ENCODE results near the gene ARID5A. TPM values are rescaled to one million over a fixed set of nuclear protein-coding genes. Genes with fewer than 3 reads are reported as not detected.

ARID5A gene
- total RNA-seq, 2 experiments from 2014 or later, result 111 to 112 TPM

DNA sequence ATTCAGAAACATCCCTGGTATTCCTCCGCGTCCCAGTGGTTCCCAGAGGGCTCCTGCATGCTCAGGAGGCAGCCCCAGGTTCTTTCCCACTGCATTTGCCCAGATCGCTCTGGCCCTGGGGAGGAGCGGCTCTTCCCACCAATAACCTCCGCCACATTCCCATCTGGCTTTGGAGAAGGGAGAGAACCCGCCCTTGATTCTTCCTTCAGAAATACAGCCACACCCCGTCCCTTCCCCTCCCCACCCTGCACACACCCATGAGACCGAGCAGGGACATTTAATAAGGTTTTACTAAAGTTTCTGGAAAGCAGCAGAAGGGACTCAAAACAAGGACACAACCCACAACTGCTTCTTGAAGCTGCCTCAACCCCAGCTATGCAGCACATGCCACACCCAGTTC lies 21.9 kb downstream of the ARID5A start:
- ChIA-PET CTCF (no interaction called here), POLR2A (no interaction called here)

DNA sequence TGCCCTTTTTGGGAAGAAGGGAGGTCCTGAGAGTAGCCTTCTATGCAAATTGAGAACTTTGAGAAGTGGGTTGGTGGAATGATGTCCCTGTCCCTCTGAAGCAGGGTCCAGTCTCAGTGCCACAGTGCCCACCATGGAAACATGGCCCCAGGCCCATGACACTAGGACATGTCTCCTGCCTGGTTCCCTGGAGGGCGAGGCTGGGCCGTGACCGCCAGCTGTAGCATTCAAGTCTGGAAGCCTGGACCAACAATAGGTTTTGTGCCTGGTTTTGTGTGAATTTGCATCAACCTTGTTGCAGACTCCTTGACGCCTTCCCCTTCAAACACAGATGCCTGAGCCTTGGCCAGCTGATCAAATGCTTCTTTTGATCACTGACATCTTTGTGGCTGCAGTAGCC lies 27.5 kb downstream of the ARID5A start:
- POLR2A ChIA-PET, result no interaction called here

DNA sequence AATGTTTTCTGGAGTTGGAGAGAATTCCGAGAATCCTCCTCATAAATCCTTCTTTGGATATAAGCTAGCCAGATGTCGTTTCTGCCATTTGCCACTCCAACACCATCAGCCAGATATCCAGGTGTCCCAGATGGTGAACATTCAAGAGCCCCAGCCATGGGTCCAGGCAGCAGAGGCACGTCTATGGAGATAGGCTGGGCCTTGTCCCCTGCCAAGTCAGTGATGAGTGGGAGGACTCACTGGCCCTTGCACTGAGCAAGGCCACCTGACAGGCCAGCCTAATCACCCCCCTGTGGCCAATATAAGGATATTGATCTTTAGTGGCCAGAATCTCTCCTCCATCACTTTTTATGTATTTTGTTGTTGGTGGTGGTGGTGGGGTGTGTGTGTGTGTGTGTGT lies 28.0 kb downstream of the ARID5A start:
- CTCF ChIA-PET, result no interaction called here

More for the DNA sequence above, 27.5 kb downstream of the ARID5A start:
- CTCF ChIA-PET, result no interaction called here

DNA sequence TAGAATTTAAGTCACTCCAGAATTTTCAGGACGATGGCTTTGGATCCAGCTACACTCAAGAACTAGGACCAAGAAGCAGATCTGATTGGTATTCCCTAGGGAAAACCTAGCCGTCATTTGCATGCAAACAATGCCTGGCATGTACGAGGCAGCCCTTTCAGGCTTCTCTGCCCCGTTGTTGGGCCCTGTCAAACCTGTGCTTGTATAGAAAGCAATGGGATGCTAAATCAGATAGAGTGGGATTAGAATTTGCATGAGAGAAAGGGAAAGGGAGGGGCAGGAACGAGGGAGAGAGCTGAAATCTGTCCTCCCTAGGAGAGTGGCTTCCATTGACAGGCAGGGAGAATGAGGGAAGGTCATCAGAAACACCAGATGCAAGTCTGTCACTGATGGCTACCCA lies 28.6 kb downstream of the ARID5A start:
- CTCF ChIA-PET, result no interaction called here
- POLR2A ChIA-PET, result no interaction called here

More for the DNA sequence above, 28.0 kb downstream of the ARID5A start:
- POLR2A ChIA-PET, result no interaction called here

DNA sequence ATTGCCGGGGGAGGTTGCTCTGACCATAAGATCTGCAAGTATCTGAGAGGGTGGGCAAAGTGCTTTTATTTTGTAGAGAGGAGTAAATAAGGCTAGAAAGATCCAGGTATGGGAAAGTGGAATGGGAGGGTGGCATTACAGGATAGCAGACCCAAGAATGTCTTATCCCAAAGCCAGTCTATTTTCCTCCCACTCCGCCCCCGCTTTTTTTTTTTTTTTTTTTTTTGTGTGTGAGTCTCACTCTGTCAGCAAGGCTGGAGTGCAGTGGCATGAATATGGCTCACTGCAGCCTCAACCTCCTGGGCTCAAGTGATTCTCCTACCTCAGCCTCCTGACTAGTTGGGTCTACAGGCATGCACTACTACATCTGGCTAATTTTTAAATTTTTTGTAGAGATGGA lies 31.5 kb downstream of the ARID5A start:
- POLR2A ChIA-PET, result no interaction called here
- CTCF ChIA-PET, result no interaction called here

DNA sequence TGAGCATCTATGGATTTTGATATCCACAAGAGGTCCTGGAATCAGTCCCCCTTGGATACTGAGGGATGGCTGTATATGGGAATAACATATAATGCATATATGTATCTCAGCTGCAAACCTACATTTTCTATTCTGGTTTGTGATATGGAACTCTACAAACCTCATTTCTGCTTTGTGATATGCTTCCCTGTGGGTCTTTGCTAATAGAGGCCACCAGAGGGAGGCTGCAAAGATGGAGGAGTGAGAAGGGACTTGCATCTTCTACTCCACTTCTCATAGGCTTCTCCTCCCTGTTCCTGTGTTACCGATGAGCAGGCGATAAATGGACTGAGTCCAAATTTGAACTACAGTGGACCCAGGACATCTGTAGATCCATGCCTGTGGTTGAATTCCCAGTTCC lies 37.8 kb downstream of the ARID5A start:
- ChIA-PET POLR2A (no interaction called here), CTCF (interaction anchor here (0.6 kb wide), 1 partner anchor 280 kb away, joined by 3 read pairs; no protein-coding TSS in a partner anchor)

DNA sequence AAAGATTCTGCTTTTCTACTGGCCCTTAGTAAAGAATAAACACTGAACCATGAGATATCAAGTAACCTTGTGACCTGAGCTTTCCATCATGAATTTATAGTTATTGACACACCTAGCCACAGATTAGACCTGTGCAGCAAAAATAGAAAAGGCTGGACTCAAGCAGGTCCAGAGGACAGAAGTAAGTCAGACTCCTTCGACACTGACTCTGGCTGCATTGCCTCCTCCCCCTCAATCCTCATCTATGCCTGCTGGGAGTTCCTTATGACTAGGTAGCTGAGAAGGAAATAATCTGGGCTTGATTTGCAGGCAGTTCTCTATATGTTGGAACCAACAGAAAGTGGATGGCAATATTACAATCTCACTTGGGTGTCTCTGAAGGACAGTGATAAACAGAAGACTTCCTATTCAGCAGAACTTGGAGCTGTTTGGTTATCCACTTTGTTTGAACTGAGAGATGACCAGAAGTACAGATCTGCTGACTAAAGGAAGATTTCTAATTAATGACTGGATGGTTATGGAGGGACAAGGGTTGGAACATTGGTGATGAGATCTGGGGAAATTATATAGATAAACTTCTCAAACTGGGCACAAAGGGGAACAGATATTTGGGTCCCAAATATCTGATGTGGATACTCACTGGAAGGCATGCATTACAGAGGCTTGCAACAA lies 39.4 kb downstream of the ARID5A start:
- CTCF ChIA-PET, result no interaction called here

DNA sequence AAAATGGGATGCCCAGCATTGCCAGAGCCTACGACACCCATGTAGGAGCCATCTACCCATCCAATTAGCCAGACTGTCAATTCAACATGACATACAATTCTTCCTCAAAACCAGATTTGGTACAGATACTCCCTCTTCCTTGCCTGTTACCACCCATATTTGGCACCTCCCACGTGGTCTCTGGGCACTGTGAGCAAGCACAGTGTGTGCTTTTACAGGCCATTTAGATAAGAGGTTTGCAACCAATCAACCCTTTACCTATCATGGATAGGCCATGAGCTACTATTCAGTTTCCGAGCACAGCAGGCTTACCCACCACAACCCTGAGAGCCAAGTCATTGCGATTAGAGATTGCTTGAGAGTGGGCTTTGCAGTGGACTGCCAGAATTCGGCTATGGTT lies 40.9 kb downstream of the ARID5A start:
- POLR2A ChIA-PET, result interaction anchor here (0.7 kb wide), 1 partner anchor 72 kb away, joined by 6 read pairs; the partner anchor contains the start of gene NEURL3
- CTCF ChIA-PET, result interaction anchor here (0.9 kb wide), 1 partner anchor 194 kb away, joined by 3 read pairs; no protein-coding TSS in a partner anchor

More for the DNA sequence above, 39.4 kb downstream of the ARID5A start:
- POLR2A ChIA-PET, result no interaction called here

DNA sequence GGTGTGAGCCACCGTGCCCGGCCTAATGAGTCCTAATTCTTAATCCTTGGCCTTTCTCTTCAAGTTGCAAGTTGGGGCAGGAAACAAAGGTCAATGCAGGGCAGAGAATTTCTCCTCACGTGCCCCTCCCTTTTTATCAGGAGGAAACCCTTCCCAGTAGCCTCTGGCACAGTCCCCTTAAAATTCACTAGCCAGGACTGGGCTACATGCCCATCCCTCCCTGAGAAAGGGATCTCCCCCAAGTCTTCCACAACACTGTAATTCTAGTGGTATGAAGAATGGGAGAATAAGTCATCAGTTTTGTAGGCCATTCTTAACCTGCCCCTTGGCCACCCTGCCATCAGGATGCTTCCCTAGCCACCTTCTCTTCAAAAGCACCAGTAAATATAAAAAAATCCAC lies 42.2 kb downstream of the ARID5A start:
- CTCF ChIA-PET, result interaction anchor here (0.8 kb wide), 1 partner anchor 207 kb away, joined by 3 read pairs; no protein-coding TSS in a partner anchor
- POLR2A ChIA-PET, result no interaction called here

DNA sequence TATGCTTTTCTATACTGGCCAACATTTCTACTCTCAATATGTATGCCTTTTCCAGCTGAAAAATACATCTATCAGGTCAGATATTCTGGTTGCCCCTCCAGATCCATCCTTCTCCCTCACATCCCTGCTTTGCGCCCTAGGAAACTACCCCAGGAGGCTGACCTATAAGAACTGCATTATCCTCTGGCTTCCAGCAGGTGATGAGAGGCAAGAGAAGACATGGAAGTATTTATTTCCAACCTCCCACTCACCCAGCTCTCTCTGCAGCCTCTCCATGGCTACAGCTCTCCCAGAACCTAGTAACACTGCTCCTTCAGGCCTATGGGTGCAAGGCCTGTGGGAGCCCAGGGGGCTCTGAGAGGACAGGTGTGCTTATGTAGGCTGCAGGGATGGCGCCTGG lies 42.9 kb downstream of the ARID5A start:
- ChIA-PET POLR2A (no interaction called here), CTCF (interaction anchor here (0.8 to 1.3 kb wide), 2 partner anchors 14 to 208 kb away, joined by 3 to 4 read pairs; no protein-coding TSS in a partner anchor)

DNA sequence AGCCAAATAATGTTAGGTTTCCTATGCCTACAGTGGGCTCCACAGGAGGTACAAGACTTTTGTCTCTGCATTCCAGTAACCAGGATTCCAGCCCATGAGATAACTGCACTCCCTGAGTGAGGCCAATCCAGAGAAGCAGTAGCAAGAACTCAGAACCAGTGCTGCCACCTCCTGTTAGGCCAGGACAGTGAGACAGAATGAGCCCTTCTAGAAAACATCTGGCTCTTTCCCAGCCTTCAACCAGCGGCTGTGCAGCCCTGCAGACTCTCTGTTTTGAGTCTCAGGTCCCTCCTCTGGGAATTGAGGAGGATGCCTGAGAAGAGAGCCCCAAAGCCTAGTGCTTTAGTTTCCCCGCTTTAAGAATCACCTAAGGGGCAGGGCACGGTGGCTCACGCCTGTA lies 44.2 kb downstream of the ARID5A start:
- POLR2A ChIA-PET, result no interaction called here

DNA sequence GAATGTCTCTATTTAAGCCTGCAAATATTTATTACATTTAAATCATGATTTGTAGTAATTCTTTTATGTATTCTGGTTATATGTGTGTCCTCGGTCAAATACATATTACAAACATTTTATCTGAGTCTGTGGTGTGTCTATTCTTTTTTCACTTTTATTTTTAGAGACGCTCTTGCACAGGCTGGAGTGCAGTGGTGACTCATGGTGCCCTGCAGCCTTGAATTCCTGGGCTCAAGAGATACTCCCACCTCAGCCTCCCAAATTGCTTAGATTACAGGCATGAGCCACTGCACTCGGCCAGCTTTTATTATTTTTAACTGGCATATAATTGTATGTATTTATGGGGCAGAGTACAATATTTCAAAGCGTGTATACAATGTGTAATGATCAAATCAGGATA lies 47.5 kb downstream of the ARID5A start:
- ChIA-PET CTCF (no interaction called here), POLR2A (no interaction called here)

More for the DNA sequence above, 44.2 kb downstream of the ARID5A start:
- CTCF ChIA-PET, result interaction anchor here (0.5 kb wide), 1 partner anchor 190 kb away, joined by 3 read pairs; no protein-coding TSS in a partner anchor

DNA sequence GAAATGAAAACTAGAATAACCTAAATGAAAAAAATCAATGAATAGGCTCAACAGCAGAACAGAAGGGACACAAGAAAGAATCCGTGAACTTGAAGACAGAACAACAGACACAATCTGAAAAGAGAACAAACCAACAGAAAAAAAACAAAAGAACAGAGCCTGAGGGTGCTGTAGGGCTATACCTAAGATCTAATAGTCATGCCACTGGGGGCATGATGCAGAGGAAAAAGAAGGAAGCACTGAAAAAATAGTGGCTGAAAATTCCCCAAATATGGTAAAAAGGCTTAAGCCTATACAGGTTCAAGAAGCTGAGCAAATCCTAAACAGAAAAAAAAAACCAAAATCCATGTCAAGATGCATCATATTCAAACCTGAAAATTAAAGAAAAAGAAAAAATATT lies 51.3 kb downstream of the ARID5A start:
- POLR2A ChIA-PET, result no interaction called here
- CTCF ChIA-PET, result no interaction called here

DNA sequence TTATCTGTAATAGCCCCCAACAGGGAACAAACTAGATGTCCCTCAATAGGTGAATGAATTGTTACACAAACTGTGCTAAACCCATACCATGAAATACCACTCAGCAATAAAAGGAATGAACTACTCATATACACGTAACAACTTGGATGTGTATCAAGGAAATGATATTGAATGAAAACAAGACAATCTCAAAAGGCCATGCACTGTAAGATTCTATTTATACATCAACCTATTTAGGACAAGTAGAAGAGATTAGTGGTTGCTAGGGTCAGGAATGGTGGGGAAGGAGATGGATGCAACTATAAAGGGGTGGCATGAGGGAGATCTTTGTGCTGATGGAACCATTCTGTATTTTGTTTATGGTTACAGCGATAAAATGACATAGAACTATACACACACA lies 54.5 kb downstream of the ARID5A start:
- POLR2A ChIA-PET, result no interaction called here
- CTCF ChIA-PET, result interaction anchor here (0.9 kb wide), 1 partner anchor 11 kb away, joined by 3 read pairs; no protein-coding TSS in a partner anchor

DNA sequence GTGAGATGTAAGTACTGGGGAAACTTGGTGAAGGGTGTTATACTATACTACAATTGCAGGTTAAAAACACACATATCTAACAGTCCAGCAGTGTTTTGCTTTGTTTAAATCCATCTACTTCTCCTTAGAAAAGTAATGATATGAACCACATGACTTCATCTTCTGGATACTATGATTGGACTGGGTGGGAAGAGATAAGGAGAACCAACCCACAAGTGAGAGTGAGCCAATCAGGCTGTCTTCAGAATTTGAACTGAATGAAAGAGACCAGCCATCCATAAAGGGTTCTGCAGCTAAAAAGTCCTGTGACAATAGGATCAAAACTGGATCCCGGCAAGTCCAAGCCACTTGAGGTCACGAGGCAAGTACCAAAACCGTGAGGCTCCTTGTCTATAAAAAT lies 54.9 kb downstream of the ARID5A start:
- ChIA-PET POLR2A (no interaction called here), CTCF (no interaction called here)

DNA sequence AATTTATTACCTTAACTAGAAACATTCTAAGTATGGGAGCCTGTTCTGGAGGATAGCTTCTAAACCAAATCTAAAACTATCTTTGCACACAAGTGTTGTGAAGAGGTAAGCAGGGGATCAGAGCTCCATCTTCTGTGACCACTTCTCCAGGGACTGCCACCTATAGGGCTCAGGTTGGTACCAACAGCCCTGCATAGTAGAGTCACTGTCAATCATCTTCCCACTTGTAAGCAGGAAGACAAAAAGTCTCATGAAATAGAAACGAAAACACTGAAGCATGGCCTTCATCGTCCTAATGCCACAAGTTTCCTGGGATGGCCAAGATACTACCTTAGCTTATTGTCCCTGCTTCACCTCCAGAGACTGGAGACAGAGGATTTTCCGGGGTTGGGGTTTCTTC lies 57.7 kb downstream of the ARID5A start:
- POLR2A ChIA-PET, result interaction anchor here (0.6 kb wide), 1 partner anchor 68 kb away, joined by 3 read pairs; no protein-coding TSS in a partner anchor

DNA sequence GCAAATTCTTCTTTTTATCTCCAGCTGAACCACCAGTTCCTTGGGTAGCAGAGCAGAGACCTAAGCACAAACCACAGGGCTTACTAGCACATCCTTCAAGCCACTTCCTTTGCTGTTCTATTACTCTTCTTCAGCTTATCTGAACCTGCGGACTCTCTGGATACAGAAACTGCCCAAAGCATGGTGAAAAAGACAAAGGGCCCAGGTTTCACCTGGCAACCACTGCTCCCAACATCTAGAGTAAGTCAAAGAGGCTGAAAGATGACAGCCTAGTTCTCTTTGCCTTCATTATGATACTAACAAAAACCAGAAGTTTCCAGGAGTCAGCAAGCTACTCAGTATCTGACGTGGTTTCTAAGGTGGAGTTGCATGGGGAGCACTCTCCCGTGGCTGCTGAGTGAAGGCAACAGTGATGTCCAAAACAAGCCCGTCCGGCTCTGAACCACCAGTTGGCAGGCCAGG lies 58.2 kb downstream of the ARID5A start:
- CTCF ChIA-PET, result interaction anchor here (0.9 kb wide), 1 partner anchor 9 kb away, joined by 5 read pairs; no protein-coding TSS in a partner anchor

More for the DNA sequence above, 57.7 kb downstream of the ARID5A start:
- CTCF ChIA-PET, result interaction anchor here (0.9 to 1.6 kb wide), 2 partner anchors 10 to 15 kb away, joined by 4 to 5 read pairs; no protein-coding TSS in a partner anchor

DNA sequence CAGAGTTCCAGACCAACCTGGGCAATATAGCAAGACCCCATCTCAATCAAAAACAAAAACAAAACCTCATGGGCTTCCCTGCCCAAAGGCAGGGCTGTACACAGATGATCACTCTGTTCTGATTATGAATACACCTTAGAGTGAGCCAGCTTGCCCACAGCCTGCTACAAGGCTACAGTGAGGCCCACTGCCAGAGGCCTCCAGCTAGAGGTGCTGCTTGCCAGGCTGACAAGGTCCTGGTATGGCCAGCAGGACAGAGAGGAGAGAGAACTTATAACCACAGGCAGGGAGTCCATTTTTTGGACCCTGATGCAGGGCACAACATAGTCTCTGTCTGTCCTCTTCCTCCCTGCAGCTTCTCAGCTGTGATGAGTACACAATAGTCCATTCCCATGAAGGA lies 60.0 kb downstream of the ARID5A start:
- ChIA-PET POLR2A (no interaction called here), CTCF (no interaction called here)

More for the DNA sequence above, 58.2 kb downstream of the ARID5A start:
- POLR2A ChIA-PET, result interaction anchor here (0.6 kb wide), 1 partner anchor 69 kb away, joined by 3 read pairs; no protein-coding TSS in a partner anchor

DNA sequence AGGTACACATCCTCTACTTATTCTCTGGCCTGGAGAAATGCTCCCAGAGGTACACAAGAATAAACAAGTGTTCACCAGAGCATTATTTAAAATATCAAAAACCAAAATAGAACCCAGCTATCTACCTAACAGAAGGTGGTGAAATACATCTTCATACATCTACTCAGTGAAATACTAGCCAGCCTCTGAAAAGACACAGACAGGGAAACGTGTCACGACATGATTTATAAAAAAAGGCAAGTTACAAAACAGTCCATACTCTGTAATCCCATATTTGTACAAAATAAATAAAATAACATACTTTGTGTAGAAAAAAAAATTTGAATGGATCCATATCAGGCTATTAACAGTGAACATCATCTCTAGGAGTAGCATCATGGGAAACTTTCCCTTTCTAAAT lies 63.4 kb downstream of the ARID5A start:
- ChIA-PET POLR2A (no interaction called here), CTCF (no interaction called here)

DNA sequence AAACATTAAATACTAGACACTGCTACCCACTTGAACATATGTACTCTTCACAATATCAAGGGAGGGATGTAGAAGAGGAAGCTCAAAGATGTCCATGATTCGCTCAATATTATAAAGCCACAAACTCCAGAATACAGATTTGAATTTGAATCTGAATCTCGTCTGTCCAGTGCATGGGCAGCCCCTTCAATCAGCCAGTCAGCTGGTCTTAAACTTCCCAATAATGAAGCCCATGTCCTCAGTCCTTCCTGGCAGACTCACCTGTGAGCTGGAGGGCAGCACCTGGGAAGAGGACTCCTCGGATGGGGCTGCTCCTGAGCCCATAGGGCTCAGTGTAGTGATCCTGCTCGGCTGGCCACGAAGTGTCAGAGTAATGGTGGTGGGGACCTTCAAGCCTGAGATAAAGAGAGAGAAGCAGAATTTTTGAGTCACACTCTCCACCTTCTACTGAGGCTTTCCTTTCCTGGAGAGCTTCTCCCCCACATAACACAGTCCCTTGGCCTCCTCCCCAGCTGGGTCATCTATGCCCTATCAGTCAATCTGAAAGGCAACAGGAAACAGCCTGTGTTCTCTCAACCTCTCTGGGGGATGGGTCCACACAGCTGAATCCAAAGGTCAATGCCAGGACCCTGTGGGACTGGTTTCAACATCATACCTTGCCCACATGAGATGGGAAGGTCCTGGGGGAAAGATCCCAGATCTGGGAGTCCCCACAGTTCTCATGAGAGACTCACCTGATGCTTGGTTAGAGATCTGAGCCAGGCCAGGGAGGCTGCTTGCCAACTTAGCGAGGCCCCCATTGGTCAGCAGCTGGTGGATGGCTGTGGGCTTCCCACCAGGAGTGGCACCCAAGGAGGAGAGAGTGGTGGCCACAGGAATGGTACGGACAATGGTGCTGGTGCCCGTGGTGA lies 65.1 kb downstream of the ARID5A start:
- POLR2A ChIA-PET, result interaction anchor here (0.5 kb wide), 1 partner anchor 134 kb away, joined by 3 read pairs; no protein-coding TSS in a partner anchor

More for the DNA sequence above, 65.1 kb downstream of the ARID5A start:
- CTCF ChIA-PET, result interaction anchor here (0.9 to 1.6 kb wide), 4 partner anchors 11 to 199 kb away, joined by 3 to 4 read pairs (median 3); no protein-coding TSS in a partner anchor

Data from activated CD8-positive, alpha-beta memory T cell treated with anti-CD3 and anti-CD28 coated beads for 36 hours (primary cell).